ENCODE measurements around the gene KSR2. TPM values are rescaled to one million over a fixed set of nuclear protein-coding genes. Genes with fewer than 3 reads are reported as not detected.
A peak's percentile ranks its signal among the peaks of the same experiment; 100 is the strongest.

Gene KSR2
- total RNA-seq, 2 donors from 2014 or later: 1.1 to 1.6 TPM

GRCh38 chr12:117476341-117476740 is 492.4 kb downstream of the KSR2 start:
- intact Hi-C loops (cut with DNase I, micrococcal nuclease): no loop called here
- DNase-seq: no peak
- no peak for ATAC-seq

DNA sequence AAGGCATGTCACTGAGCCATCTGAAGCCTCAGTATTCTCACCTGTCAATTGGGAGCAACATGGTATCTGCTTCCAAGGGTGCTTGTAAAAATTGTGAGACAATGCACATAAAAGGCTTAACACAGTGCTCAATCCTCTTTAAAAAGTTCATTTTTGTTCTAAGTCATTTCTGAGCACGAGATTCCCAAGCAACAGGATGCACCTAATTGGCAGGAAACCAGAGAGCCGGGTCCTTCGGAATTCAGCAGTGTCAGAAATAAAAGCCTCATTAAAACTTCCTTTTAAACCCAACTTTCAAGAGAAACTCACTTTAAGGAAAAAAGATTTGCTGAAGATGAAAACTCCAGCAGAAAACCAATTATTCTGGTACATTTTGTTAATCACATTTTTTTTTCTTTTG is 494.9 kb downstream of the KSR2 start:
- intact Hi-C loops (cut with DNase I, micrococcal nuclease): no loop called here
- no peak for DNase-seq
- no peak for ATAC-seq

GRCh38 chr12:117472983-117473382 is 495.8 kb downstream of the KSR2 start:
- ATAC-seq (no peak), DNase-seq (no peak)

DNA sequence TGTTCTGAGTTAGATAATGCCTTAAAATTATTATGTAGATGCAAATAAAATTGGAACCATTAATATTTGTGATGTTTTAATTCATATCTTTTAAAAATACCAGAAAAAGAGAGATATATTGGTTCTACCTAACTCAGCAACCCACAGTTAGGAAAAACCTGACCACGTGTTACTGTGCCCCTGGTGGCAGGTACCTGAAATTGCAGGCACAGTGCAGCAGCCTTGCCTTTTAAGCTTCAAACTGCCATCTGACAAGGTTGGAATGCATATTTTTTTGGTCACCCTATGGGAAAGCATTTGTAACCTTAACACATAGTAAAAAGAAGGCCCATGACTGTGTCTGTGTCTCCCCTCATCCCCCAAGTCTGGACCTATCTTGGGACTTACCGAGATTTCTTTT is 498.0 kb downstream of the KSR2 start:
- intact Hi-C loops (cut with DNase I, micrococcal nuclease): no loop called here
- no peak for ATAC-seq
- DNase-seq: no peak

More at GRCh38 chr12:117472983-117473382, 495.8 kb downstream of the KSR2 start:
- intact Hi-C loops (cut with DNase I, micrococcal nuclease): no loop called here

DNA sequence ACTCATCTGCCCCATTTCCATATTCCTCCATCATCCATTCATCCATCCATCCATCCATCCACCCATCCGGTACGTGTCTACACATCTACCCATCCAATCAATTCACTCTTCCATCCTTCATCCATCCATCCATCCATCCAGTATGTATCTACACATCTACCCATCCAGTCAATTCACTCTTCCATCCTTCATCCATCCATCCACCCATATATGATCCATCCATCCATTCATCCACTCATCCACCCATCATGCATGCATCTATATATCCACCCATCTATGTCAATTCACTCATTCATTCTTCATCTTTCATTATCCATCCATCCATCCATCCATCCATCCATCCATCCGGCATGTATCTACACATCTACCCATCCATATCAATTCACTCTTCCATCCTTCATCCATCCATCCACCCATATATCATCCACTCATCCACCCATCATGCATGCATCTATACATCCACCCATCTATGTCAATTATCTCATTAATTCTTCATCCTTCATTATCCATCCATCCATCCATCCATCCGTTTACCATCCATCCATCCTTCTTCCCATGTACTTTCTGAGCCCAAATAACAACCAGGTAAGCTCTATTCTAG is 498.8 kb downstream of the KSR2 start:
- DNase-seq: no peak
- intact Hi-C loops (cut with DNase I, micrococcal nuclease): no loop called here
- no peak for ATAC-seq

DNA sequence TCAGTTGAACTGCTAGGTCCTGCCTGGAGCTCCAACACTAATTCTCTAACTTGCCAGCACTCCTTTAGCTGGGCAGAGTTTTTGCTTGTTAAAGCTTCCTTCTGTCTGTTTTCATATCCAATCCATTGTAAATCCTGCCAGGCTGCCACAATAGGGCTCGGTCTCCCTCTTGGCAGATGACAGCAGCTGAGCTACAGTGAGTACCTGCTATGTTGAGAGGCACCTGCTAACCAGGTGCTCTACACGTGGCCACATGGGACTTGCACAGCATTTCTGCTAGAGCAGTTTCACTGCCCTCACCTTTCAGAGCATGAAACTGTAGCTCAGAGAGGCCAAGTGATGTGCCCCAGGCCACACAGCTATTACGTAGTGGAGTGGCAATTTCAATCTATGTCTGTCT is 500.8 kb downstream of the KSR2 start:
- ATAC-seq: no peak

DNA sequence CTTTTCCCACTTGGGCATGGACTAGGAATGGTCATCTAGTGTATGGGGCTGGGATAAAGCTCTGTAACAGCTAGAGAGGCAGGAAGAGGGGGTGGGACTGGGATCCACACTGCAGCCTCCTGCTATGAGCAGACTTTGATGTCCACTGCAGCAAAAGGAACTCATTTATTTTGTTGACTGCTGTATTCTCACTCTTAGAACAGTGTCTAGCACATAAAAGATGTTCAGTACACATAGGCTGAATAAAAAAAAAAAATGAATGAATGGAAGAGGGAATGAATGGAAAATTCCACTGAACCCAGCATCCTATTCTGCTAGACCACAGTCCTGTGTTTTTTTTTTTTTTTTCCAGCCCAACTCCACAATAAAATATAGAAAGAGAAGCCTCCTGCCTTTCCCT is 501.2 kb downstream of the KSR2 start:
- ATAC-seq: no peak
- intact Hi-C loops (cut with DNase I, micrococcal nuclease): no loop called here
- DNase-seq: no peak

More for the DNA sequence above, 500.8 kb downstream of the KSR2 start:
- intact Hi-C loops (cut with DNase I, micrococcal nuclease): no loop called here
- DNase-seq: no peak

DNA sequence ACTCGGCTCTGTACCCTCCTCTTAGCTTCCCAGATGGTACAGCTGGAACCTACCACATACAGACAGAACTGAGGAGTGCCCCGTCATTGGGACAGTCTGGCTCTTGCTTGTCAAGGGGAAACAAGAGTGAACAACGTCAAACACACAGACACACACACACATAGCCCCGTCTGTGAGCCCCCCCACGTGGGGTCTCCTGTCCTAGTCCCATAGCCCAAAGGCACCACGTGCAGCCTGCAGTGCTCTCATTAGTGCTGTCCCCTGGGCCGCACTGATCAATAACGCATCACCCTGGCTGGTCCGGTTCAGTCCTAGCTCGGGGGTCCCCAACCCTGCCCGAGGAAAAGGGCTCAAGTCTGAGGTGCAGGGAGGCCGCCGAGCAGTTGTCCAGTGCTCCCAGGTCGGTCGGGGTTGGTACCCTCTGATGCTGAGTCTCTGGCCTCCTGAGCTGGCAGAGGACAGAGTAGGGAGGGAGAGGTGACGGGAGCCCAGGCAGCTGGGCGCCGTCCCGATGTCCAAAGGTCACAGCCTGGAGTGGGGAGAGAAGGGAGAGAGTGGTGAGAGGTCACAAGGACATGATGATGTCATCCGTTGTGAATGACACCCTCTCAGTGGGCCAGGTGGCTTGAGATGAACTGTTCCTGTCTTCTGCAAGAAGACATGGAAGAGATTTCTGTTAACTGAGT is 502.0 kb downstream of the KSR2 start:
- intact Hi-C loops (cut with DNase I, micrococcal nuclease): no loop called here
- DNase-seq (no peak), ATAC-seq (peak; percentile 55)

- ATAC-seq: no peak
- intact Hi-C loops (cut with DNase I, micrococcal nuclease): no loop called here
These were observed 507.1 kb downstream of the KSR2 start for GRCh38 chr12:117461732-117462131.

GRCh38 chr12:117459229-117459628 is 509.6 kb downstream of the KSR2 start:
- ATAC-seq: no peak
- DNase-seq: no peak
- intact Hi-C loops (cut with DNase I, micrococcal nuclease): no loop called here

More at GRCh38 chr12:117461732-117462131, 507.1 kb downstream of the KSR2 start:
- no peak for DNase-seq

DNA sequence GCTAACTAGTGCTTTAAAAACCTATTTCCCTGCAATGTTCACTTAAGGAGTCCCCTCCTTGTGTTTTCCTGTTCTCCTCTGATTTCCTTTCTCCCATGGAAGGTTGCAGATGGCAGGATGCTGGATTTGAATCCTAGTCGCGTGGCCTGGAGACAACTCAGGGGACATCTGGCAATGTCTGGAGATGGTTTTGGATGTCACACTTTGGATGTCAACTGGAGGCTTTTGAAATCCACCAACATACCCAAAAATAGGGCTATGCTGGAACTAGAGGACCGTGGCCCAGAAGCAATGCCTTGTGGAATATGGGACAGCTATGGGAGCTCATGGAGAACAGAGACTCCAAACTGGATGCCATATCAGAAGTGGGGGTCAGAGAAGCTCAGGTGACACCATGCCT is 511.6 kb downstream of the KSR2 start:
- DNase-seq (no peak), ATAC-seq (no peak)
- intact Hi-C loops (cut with DNase I, micrococcal nuclease): no loop called here

- intact Hi-C loops (cut with DNase I, micrococcal nuclease): no loop called here
- no peak for DNase-seq
- no peak for ATAC-seq
These were observed 512.7 kb downstream of the KSR2 start for GRCh38 chr12:117456076-117456475.

GRCh38 chr12:117453961-117454360 is 514.8 kb downstream of the KSR2 start:
- intact Hi-C loops (cut with DNase I, micrococcal nuclease): no loop called here
- no peak for DNase-seq
- ATAC-seq: no peak

GRCh38 chr12:117452112-117452511 is 516.7 kb downstream of the KSR2 start:
- no peak for ATAC-seq
- intact Hi-C loops (cut with DNase I, micrococcal nuclease): no loop called here
- DNase-seq: no peak

- DNase-seq (no peak), ATAC-seq (no peak)
- intact Hi-C loops (cut with DNase I, micrococcal nuclease): no loop called here
These were observed 518.6 kb downstream of the KSR2 start for GRCh38 chr12:117450209-117450608.

- intact Hi-C loops (cut with DNase I, micrococcal nuclease): no loop called here
- DNase-seq (peak; percentile 22 to 31), ATAC-seq (peak; percentile 87)
These were observed 521.0 kb downstream of the KSR2 start for GRCh38 chr12:117447665-117448366.

DNA sequence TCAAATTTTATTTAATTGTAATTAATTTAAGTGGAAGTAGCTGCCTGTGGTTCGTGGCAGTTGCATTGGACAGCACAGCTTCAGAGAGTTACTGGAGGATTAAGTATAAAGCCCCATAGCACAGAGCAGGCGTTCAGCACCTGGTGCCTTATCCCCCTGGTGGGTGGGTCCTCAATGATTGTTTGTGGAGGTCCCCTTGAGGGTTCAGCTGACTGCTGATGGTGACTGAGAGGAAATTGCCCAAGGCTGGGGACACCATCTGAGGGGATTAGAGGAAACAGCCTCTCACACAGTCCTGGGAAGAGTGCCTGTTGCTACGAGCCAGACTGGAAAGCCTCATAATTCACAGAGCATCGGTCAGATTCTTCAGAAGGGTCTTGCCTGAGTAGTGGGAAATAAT is 524.0 kb downstream of the KSR2 start:
- DNase-seq: no peak
- intact Hi-C loops (cut with DNase I, micrococcal nuclease): no loop called here
- no peak for ATAC-seq

- intact Hi-C loops (cut with DNase I, micrococcal nuclease): no loop called here
- no peak for ATAC-seq
- DNase-seq: peak in 1 of 2 donors; percentile 28
These were observed 527.0 kb downstream of the KSR2 start for GRCh38 chr12:117441751-117442150.

DNA sequence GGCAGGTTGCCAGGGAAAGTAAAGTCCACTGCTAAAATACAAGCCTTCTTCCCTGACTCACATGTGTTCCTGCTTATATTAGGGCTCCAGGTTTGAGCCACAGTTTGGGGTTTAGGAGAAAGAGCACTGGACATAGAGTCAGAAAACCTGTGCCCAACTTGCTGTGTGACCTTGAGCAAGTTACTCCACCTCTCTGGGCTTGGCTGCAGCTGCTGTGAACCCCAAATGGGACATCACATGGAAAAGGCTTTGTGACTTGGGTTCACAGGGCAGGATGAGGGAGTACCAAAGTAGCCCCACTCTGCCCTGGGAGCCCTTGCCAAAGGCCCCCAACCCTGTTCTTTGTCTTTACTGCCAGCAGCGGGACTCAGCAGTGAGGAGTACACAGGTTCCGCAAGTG is 528.4 kb downstream of the KSR2 start:
- DNase-seq (no peak), ATAC-seq (no peak)
- intact Hi-C loops (cut with DNase I, micrococcal nuclease): no loop called here

GRCh38 chr12:117439531-117440001 is 529.2 kb downstream of the KSR2 start:
- DNase-seq (no peak), ATAC-seq (no peak)
- intact Hi-C loops (cut with DNase I, micrococcal nuclease): no loop called here

Measured in left colon (tissue), 2 donors.